Astrocyte (in vitro differentiated cells and primary cell): ENCODE measurements around the gene SIGLEC15. TPM values are rescaled to one million over a fixed set of nuclear protein-coding genes. Genes with fewer than 3 reads are reported as not detected.

Source experiments
- DNase-seq: peaks from one replicate; pipeline ENCODE4 v3.0.0-alpha.2; 2010; ENCODE audit warnings: low read depth
- FAIRE-seq: peaks from 2 replicates; lab custom pipeline; 2011; peaks lifted over from hg19 to GRCh38; lab: Jason Lieb, UNC
- H2AFZ ChIP-seq: 2 replicates; pipeline ENCODE4 v1.6.0; 2012; ENCODE audit warnings: low read depth, low read length, inconsistent platforms
- H3K27ac ChIP-seq: 2 replicates; pipeline ENCODE4 v1.5.1; 2011; ENCODE audit warnings: low read depth, low read length, inconsistent platforms
- H3K27me3 ChIP-seq: 2 replicates; pipeline ENCODE4 v1.6.0; 2011; ENCODE audit warnings: low read length, inconsistent platforms; ENCODE audit not compliant: insufficient read depth
- H3K36me3 ChIP-seq: 2 replicates; pipeline ENCODE4 v1.5.1; 2011; ENCODE audit warnings: low read length, inconsistent platforms; ENCODE audit not compliant: insufficient read depth
- H3K4me1 ChIP-seq: 2 replicates; pipeline ENCODE4 v1.5.1; 2011; ENCODE audit warnings: low read length, inconsistent platforms; ENCODE audit not compliant: insufficient read depth
- H3K4me2 ChIP-seq: 2 replicates; pipeline ENCODE4 v1.6.0; 2012; ENCODE audit warnings: low read length, inconsistent platforms
- H3K4me3 ChIP-seq: 2 replicates; pipeline ENCODE4 v1.5.1; 2011; ENCODE audit warnings: low read depth, mild to moderate bottlenecking, low read length, inconsistent platforms; ENCODE audit not compliant: insufficient read depth
- H3K79me2 ChIP-seq: 2 replicates; pipeline ENCODE4 v1.6.0; 2012; ENCODE audit warnings: mild to moderate bottlenecking, low read length, inconsistent platforms; ENCODE audit not compliant: insufficient read depth
- H3K9ac ChIP-seq: 2 replicates; pipeline ENCODE4 v1.6.0; 2012; ENCODE audit warnings: mild to moderate bottlenecking, low read length, inconsistent platforms
- H3K9me3 ChIP-seq: 2 replicates; pipeline ENCODE4 v1.5.1; 2012; ENCODE audit warnings: low read depth, mild to moderate bottlenecking, low read length, inconsistent platforms; ENCODE audit not compliant: insufficient read depth
- H4K20me1 ChIP-seq: 2 replicates; pipeline ENCODE4 v1.6.0; 2012; ENCODE audit warnings: low read length, inconsistent platforms; ENCODE audit not compliant: insufficient read depth
- H3K27ac Mint-ChIP-seq: one replicate; pipeline ENCODE4 v1.8.0; 2021; ENCODE audit warnings: mild to moderate bottlenecking, mixed read lengths; ENCODE audit not compliant: unreplicated experiment
- H3K27me3 Mint-ChIP-seq: one replicate; pipeline ENCODE4 v1.8.0; 2021; ENCODE audit warnings: low read depth, mixed read lengths; ENCODE audit not compliant: unreplicated experiment
- H3K36me3 Mint-ChIP-seq: one replicate; pipeline ENCODE4 v1.8.0; 2021; ENCODE audit warnings: low read depth, mixed read lengths; ENCODE audit not compliant: unreplicated experiment
- H3K4me1 Mint-ChIP-seq: one replicate; pipeline ENCODE4 v1.8.0; 2021; ENCODE audit warnings: low read depth, mixed read lengths; ENCODE audit not compliant: unreplicated experiment
- H3K4me3 Mint-ChIP-seq: one replicate; pipeline ENCODE4 v1.8.0; 2021; ENCODE audit warnings: mild to moderate bottlenecking, moderate library complexity, mixed read lengths; ENCODE audit not compliant: unreplicated experiment
- H3K9me3 Mint-ChIP-seq: one replicate; pipeline ENCODE4 v1.8.0; 2021; ENCODE audit warnings: mild to moderate bottlenecking, mixed read lengths; ENCODE audit not compliant: unreplicated experiment
- EZH2 ChIP-seq: IDR thresholded peaks from 2 replicates; pipeline ENCODE4 v1.6.1; 2012; ENCODE audit warnings: mild to moderate bottlenecking, low read length, inconsistent platforms; ENCODE audit not compliant: insufficient read depth
- total RNA-seq: library from RNA; stranded (reverse); gene quantifications from 2 replicates; pipeline ENCODE4 v1.2.1, GENCODE V29; 2021
- TF ChIP-seq, protein P1 (sequence below): IDR thresholded peaks from 2 replicates; pipeline ENCODE4 v1.5.1; 2011; ENCODE audit warnings: low read depth, mild to moderate bottlenecking, inconsistent platforms, low read length, moderate library complexity; ENCODE audit not compliant: insufficient read depth

Gene SIGLEC15
- total RNA-seq, 1 donor from 2014 or later: 0.27 TPM

DNA sequence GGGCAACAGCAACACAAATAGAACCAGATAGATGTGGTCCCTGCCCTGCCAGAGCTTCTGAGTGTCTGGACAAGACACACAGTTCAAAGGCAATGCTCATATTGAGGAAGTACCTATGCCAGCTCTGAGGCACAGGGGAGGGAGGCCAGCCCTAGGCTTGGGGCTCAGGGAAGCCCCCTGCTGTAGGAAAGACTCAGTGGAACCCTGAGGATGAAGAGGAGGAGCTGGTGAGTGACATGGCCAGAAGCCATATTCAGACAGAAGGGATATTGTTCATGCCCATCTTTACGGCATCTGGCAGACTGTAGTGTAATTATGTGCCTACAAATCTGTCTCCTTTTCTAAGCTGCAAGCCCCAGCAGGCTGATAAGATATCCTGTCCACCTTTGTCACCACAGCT lies 8.8 kb downstream of the SIGLEC15 start:
- H4K20me1 ChIP-seq: no peaks in the 10 kb centered on the region
- peaks cover 3% of the 10 kb centered on the region for H3K27me3 ChIP-seq
- Mint-ChIP-seq H3K4me1 (no peaks in the 10 kb centered on the region), H3K4me3 (no peak overlapping the region), H3K27ac (no peak overlapping the region), H3K36me3 (no peaks in the 10 kb centered on the region), H3K9me3 (peaks cover 4% of the 10 kb centered on the region), H3K27me3 (peaks cover 36% of the 10 kb centered on the region)
- H3K27ac ChIP-seq: no peak overlapping the region
- no peak overlapping the region for H2AFZ ChIP-seq
- no peaks in the 10 kb centered on the region for H3K36me3 ChIP-seq
- no peak overlapping the region for H3K4me2 ChIP-seq
- no peaks in the 10 kb centered on the region for H3K9me3 ChIP-seq
- no peaks in the 10 kb centered on the region for H3K79me2 ChIP-seq
- DNase-seq: no peak
- no peak overlapping the region for H3K4me3 ChIP-seq
- no peak overlapping the region for H3K9ac ChIP-seq
- TF ChIP-seq, protein P1, sequence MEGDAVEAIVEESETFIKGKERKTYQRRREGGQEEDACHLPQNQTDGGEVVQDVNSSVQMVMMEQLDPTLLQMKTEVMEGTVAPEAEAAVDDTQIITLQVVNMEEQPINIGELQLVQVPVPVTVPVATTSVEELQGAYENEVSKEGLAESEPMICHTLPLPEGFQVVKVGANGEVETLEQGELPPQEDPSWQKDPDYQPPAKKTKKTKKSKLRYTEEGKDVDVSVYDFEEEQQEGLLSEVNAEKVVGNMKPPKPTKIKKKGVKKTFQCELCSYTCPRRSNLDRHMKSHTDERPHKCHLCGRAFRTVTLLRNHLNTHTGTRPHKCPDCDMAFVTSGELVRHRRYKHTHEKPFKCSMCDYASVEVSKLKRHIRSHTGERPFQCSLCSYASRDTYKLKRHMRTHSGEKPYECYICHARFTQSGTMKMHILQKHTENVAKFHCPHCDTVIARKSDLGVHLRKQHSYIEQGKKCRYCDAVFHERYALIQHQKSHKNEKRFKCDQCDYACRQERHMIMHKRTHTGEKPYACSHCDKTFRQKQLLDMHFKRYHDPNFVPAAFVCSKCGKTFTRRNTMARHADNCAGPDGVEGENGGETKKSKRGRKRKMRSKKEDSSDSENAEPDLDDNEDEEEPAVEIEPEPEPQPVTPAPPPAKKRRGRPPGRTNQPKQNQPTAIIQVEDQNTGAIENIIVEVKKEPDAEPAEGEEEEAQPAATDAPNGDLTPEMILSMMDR: no peak
- no peak for TF ChIP-seq EZH2
- peaks cover 13% of the 10 kb centered on the region for H3K4me1 ChIP-seq
- no peak for FAIRE-seq

DNA sequence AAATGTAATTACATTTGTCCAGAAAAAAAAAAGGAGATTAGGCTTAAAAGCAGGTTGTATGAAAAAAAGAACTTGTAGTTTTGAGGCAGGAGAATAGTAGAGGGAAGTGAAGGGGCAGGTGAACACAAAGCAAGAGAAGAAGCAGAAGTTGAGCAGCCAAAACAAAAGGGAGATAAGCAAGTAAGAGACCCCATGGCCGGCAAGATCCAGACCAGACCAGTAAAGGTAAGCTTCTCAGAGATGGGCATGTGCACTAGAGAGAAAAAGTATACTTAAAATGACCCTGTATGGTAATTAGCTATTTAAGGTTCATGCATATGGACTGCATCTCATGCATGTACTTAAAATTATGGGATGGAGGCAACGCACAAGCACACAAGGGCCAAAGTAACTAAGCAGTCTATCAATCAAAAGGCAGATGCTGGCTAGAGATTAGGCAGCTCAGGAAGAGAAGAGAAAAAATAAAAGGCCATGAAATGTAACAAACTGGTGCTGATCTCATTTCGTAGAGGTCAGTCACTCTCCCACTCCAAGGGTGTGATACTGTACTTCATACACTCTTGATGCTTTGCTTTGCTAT lies 9.7 kb downstream of the SIGLEC15 start:
- H3K4me2 ChIP-seq: no peak overlapping the region
- H3K27ac ChIP-seq: no peak overlapping the region
- peaks cover 21% of the 10 kb centered on the region for H3K4me1 ChIP-seq
- FAIRE-seq (no peak), DNase-seq (no peak)
- Mint-ChIP-seq H3K36me3 (no peaks in the 10 kb centered on the region), H3K4me3 (no peak overlapping the region), H3K9me3 (peaks cover 5% of the 10 kb centered on the region), H3K27me3 (peaks cover 36% of the 10 kb centered on the region), H3K27ac (no peak overlapping the region), H3K4me1 (no peaks in the 10 kb centered on the region)
- TF ChIP-seq EZH2: no peak
- TF ChIP-seq, protein P1: no peak
- no peak overlapping the region for H3K4me3 ChIP-seq
- no peaks in the 10 kb centered on the region for H4K20me1 ChIP-seq
- no peaks in the 10 kb centered on the region for H3K79me2 ChIP-seq
- no peak overlapping the region for H3K9ac ChIP-seq
- peaks cover 3% of the 10 kb centered on the region for H3K27me3 ChIP-seq
- H3K36me3 ChIP-seq: no peaks in the 10 kb centered on the region
- no peaks in the 10 kb centered on the region for H3K9me3 ChIP-seq
- no peak overlapping the region for H2AFZ ChIP-seq
